EH (cell line): ENCODE measurements around the gene DCAF7.

ENCODE experiments used
- DNase-seq: peaks from one replicate; pipeline ENCODE4 v3.0.0-alpha.2; 2015; ENCODE audit warnings: low read depth

DCAF7 gene

DNA sequence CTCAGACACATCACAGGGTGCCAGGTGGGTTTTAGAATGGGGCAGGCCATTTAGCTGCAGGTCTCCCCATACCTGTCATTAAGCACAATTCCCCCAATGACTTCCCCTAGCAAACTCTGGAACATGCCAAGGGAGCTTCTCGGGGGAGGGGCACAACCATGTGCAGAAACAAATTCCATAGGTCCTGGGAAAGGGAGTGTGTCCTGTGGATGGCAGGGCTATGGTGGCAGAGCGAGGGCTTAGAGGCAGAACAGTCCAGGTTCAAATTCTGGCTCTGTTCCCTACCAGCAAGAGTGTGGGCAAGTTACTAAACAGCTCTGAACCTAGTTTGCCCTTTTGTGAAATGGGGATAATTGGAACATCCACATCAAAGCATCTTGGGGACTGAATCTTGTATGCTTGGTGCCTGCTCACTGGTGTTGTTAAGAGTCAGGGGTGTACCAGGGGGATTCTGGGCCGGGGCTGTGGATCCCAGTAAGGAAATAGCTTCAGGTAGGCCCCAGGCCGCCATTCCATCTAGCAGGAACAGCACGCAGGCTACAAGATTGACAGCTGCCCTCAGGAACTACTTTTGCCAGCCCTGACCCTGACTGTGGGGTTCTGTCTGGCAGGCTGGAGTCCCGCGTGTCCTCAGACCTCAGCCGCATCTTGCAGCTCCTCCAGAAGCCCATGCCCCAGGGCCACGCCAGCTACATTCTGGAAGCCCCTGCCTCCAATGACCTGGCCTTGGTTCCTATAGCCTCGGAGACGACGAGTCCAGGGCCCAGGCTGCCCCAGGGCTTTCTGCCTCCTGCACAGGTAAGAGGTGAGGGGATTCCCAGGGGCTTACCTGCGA, 5.6 kb upstream of the DCAF7 start:
- peak; percentile 9 for DNase-seq

DNA sequence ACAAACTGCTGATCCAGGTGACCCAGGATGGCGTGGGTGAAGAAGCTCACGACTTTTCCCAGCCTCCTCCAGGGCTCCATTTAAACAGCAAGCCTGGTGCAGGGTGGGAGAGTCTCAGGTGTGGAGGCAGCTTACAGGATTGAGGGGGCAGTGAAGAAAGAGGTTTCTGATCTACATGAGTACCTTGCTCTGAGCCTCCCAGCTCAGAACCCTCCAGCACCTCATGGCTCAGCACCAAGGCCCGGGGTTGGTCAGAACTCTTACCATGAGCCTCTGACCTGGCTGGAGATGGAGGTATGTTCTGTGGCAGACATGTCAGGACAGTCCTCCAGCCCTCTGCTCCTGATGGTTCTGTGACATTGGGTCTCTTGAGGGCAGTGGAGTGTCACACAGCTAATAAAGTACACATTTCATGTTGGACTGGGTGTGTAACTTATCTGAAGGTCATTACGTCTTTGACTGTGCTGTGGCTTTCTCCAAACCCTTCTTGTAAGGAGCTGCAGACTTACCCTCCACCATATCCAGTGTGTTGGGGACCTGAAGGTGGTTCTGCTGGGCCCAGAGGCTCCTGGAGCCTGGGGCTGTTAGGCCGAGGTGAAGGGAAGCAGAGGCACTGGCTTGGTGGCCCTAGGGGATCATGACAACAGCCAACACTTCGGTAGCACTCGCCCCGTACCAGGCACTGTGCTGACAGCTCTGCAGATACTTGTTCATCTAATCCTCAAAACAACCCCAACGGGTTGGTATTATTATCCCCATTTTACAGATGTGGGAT, 3.8 kb upstream of the DCAF7 start:
- DNase-seq, result no peak

DNA sequence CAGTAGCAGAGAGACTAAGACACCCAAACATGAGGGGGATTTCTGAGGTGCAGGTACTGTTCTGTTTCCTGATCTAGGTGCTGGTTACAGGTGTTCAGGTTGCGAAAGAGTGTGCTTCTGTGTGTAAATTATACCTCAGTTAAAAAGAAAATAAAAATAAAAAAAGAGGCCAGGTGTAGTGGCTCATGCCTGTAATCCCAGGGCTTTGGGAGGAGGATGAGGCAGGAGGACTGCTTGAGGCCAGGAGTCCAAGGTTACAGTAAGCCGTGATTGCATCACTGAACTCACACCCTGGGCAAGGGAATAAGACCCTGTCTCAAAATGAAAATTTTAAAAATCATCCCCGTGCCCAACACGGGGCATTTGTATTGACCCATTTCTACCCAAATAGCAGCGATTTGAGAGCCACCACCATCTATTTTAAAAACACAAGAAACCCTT, 3.2 kb upstream of the DCAF7 start:
- no peak for DNase-seq

DNA sequence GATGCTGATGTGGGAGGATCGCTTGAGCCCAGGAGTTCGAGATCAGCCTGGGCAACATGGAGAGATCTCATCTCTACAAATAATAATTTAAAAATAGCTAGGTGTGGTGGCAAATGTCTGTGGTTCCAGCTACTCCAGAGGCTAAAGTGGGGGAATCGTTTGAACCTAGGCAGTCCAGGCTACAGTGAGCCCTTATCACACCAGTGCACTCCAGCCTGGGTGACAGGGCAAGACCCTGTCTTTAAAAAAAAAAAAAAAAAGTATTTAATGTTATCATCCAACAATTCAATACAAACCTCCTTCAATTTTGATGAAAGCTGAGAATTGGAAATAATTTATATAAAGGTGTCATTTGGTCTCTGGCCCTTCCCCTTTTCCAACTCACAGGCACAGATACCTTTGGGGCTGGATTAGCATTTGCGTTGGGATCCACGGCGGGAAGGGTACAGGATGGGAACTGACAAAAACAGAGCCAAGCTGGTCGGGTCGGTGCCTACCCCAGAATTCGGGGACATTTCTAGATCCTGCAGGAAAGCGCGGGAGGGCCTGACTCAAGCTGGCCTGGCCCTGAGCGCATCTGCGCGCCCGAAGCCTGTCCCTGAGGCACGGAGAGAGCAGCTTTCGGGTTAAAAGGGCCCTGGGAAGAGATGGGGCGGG, 860 bp upstream of the DCAF7 start:
- DNase-seq, result no peak

DNA sequence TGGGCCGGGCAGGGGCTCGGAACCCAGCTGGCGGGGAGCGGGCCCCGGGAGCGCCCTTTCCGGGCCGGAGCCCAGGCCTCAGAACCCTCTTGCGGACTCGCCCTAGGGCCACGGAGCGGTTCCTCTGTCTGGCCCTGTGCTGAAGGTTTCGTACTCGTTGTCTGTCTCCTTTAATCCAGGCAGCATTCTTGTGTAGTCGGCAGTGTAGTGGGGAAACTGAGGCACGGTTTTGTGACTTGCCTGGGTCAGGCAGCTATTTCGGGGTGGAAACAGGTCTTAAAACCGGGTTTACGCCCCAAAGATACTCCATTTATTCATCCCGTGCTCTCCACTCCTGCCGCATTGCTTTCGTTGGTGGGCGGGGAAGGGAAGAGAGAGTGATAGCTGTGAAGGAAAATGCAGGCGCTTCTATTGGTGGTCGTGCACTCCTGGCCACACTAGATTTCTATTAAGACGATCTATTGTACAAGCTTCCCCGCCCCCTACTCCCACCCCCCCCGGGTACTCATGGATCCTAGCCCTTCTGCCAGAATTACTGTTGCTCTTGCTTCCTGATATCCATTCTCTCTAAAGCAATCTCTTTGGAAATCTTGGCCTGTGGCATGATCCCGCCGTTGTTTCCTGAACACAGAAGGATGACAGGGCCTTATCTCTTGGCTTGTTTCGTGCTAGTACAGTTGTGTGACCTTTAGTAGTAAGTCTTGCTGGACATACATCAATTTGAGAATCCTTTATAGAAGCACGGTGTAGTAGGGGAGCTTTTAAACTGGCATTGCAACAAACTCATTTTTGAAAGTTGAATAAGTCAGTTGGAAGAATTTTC, 751 bp downstream of the DCAF7 start:
- peak; percentile 50 for DNase-seq

DNA sequence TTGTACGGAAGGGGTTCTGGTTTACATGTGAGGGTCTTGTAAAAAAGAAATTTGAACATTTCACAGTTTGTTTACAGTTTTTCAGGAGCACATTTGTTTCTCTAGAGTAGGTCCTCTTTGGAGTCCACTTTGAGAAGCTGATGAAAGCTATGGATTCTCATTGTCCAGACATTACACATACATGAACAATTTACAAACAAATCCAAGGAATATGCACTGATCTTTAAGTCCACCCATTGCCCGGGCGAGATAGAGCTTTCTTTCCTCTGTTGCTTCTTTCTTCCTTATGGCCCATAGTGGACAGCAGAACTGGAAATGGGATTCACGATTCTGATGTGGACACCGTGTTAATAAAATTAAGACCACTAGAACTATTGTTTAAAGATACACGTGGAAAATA, 1.9 kb downstream of the DCAF7 start:
- DNase-seq, result peak; percentile 37

DNA sequence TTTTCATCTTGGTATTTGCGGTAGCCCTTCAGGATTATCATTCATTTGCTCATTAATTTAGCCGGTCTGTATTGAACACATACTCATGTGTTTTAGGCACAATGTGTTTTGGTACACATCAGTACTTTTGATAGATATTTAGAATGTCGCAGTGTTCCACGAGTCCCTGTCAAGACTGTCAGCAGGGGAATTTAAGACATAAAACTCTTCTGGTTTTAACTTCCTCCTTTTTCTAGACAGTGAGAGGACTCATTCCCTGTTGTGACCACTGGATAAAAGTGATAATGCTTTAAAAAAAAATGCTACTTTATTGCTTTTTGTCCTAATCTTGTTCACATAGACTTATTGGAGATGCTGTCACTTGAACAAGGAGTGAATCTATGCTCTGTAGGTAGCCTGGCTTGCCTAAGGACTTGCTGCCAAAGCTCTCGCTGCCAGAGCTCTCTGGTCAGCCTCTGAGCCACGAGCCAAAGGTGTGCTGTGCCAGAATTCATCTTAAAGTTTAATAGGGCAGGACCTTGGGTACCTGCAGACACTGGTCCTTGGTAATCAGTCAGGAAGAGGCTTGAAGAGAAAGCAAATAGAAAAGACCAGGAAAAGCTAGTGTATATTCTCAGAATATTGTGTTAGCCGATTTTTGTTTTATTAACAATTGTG, 5.4 kb downstream of the DCAF7 start:
- DNase-seq, result no peak

DNA sequence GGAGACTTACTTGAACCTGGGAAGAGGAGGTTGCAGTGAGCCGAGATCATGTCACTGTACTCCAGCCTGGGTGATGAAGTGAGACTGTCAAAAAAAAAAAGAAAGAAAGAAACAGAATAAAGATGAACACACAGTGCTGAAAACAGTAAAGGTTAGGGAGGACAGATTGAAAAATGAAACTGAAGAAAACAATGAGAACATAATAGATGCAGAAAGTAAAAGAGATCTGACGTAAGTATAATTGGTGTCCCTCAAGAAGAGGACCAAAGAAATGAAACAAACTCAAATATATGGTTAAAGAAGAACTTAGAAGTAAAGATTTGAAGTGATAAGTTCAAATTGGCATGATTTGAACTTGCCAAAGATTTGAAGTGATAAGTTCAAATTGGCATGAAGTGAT, 7.1 kb downstream of the DCAF7 start:
- DNase-seq, result no peak

DNA sequence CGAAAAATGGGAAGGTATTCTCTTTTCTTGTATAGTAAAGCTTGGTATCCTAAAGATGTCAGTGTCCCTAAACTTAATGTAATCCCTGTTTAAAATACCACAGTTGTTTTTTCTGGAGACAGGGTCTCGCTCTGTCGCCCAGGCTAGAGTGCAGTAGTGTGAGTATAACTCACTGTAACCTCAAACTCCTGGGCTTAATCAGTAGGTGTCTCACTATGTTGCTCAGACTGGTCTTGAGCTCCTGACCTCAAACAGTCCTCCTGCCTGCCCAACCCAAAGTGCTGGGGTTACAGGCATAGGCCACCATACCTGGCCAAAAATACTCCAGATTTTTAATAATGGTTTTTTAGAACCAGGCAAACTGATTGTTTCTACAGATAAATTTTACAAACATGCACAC, 8.2 kb downstream of the DCAF7 start:
- DNase-seq, result no peak

DNA sequence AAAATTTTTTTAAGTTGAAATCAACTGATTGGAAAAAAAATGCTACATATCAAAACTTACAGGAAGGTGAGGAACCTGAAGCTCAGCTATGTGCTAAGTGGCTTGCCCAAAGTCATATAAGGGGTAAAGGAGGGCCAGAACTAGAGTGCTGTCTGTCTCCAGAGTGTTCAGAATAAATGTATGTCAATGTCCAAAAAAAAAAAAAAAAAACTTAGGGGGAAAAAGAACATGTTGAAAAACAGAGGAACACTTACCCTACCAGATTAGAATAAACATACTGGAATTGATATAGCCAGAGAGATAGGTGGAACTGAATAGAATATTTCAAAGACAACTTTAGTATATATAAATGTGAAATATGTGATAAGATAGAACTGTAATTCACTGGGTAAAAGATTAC, 11.5 kb downstream of the DCAF7 start:
- no peak for DNase-seq

DNA sequence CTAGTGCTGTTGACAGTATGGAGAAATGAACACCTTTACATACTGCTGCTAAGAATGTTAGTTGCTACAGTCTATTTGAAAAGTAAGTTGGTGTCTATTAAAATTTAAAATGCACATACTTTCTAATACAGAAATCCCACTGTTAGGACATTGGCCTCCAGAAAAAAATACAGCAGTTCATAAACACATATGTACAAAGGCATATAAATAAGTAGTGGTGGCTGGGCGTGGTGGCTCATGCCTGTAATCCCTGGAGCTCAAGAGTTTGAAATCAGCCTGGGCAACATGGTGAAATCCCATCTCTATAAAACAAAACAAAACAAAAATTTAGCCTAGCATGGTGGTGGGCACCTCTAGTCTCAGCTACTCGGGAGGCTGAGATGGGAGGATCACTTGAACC, 13.1 kb downstream of the DCAF7 start:
- no peak for DNase-seq

DNA sequence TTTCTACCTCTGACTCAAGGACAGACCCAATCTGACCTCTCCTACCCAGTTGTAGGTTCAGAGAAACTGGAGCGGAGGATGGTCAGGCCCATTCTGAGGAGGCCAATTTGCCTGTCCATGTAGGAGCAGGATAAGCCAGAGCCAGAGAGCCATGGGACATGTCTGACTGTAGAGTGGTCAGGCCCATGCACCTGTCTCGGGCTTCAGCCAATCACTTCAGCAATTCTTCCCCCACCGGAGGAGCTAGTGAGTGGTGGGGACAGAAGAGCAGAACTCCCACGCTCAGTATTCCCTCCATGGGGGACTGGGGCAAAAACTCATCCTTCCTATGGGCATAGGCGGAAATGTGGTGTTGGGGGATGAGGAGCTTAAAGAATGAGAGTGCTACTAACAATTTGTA, 14.3 kb downstream of the DCAF7 start:
- no peak for DNase-seq

DNA sequence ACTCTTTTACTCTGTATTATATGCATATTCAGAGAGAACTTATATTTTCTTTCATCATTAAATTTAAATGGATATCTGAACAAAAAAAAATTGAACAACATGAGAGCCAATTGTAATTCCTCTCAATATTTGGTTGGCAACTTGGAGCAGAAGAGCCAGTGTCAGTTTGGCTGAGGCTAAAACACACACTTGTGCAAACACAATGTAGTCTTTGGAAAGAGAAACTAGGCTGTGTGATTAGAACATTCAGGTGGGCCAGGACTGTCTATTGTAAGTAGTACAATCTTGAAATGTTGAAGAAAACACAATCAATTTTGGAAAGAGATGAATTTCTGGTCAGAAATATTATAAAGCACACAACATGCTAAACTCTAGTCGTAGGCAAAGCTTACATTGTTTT, 17.0 kb downstream of the DCAF7 start:
- DNase-seq, result no peak

DNA sequence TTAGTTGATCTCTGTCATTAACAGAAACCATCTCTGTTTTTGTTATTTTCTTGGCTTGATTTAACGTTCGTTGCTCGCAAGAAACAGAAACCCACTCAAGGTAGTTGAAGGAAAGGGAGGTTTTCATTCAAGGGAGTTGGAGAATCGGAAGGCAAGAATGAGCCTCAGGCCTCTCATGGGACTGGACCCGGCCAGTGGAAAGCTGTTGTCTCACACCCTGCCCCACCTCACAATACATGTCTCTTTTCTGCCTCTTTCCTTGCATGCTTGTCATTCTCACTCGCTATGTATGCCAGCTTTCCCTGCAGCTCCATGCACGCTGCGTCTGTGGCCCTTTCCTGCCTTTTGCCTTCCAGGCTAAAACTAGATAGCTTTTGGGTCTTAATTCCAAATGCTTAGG, 18.3 kb downstream of the DCAF7 start:
- no peak for DNase-seq

DNA sequence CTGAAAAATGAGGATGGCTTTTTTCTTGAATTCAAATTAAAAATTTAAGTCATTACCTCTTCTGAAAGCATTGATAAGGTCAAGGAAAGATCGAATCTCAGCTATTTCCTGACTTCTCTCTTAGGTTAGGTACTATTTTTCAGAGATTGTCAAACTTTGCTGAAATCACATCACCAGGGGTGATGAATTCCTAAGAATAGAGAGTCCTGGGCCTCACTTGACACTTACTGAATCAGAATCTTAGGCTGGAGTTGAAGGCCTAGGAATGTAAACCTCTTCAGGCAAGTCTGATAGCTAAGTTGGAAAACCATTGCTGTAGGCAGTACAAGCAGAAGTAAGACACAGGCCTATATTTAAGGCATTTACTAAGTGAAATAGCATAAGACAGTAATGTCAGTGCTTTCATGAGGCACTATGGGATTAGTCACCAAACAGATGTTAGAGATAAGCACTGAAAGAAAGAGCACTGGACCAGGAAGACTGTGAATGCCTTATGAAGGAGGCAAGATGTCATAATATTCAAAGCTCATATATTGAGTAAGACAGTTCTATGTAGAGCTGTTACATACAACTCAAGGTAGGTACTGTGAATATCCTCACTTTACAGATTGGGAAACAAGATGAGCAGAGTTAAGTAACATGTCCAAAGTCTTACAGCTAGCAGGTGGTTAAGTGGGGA, 21.5 kb downstream of the DCAF7 start:
- DNase-seq, result peak; percentile 91

DNA sequence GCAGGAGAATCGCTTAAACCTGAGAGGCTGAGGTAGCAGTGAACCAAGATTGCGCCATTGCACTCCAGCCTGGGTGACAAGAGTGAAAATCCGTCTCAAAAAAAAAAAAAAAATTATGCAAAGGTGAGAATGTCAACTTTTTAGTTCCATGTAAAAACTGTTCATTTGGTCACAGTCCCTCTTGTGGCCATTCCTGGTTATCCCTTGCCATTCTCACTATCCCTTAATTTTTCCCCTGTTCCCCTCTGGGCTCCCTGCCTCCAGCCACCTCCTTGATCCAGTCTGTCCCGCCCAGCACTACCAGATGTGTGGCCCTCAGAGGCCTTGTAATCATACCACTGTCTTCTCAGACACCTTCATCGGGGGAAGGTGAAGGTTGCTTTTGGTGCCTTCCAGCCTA, 23.4 kb downstream of the DCAF7 start:
- no peak for DNase-seq

DNA sequence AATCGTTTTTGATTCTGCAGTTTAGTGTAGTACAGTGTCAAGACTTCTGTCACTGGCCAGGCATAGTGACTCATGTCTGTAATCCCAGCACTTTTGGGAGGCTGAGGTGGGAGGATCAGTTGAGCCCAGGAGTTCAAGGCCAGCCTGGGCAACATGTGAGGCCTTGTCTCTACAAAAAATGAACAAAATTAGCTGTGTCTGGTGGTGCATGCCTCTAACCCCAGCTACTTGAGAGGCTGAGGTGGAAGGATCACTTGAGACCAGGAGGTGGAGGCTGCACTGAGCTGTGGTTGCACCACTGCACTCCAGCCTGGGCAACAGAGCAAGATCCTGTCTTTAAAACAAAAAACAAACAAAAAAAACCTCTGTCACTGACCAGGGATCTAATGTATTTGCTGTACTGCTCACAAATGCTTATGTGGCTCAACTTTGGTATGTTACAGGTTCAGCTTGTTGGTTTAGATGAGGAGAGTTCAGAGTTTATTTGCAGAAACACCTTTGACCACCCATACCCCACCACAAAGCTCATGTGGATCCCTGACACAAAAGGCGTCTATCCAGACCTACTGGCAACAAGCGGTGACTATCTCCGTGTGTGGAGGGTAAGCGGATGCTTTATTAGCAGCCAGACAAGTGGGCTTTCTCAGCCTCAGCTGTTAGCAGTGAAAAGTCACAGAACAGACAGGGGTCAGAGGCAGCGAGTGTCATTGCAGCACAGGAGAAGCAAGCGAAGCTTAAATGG, 27.9 kb downstream of the DCAF7 start:
- no peak for DNase-seq

DNA sequence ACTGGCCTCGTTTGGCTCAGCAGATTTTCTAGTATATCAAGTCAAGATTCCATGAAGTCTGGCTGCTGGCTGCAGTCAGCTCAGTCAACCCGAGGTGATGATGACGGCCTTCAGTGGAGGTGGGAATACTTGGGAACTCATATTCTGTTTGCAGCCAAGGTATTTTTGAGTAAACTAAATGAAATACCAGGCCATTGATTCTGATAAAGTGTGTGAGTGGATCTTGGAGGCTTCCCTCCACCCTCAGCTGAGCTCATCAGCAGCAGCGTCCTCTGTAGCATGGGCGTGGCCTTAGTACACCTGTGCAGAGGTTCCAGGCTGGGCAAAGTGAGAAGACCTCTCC, 28.5 kb downstream of the DCAF7 start:
- no peak for DNase-seq

DNA sequence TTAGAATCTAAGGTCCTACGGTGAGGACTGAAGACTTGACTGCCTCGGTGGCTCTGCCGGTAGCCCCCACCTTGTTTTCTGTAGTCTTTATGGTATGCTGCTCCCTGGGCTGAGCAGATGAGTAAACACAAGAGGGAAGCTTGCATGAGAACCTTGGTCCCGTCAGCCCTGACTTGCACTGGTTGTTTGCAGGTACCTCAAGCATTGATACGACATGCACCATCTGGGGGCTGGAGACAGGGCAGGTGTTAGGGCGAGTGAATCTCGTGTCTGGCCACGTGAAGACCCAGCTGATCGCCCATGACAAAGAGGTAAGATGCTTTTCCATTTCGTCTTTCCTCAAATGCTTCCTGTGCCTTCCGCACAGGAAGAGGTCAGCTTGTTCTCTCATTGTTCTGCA, 29.4 kb downstream of the DCAF7 start:
- no peak for DNase-seq

DNA sequence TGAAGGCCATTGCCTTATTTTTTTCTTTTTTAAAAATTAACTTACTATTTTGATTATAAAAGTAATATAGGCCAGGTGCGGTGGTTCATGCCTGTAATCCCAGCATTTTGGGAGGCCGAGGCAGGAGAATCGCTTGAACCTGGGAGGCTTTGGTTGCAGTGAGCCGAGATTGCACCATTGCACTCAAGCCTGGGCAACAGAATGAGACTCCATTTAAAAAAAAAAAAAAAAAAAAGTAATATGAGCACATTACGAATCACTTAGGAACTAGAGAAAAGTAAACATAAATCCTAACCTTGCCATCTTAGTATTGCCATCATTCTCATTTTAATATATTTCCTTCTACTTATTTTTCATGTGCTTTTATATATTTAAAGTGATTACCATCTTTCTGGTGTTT, 37.5 kb downstream of the DCAF7 start:
- DNase-seq, result no peak
